HL-60 (cell line): ENCODE measurements around the gene RSAD2.

ENCODE experiments used
- POLR2AphosphoS5 ChIP-seq: IDR thresholded peaks from 2 replicates; pipeline ENCODE4 v1.6.1; 2012; ENCODE audit warnings: low read depth
- REST ChIP-seq: IDR thresholded peaks from 2 replicates; pipeline ENCODE4 v1.6.1; 2012; ENCODE audit warnings: low read depth; ENCODE audit not compliant: insufficient replicate concordance
- TF ChIP-seq, protein P1 (sequence below): IDR thresholded peaks from one replicate; pipeline ENCODE4 v1.5.1; 2011; ENCODE audit warnings: low read length, control low read depth, inconsistent platforms; ENCODE audit not compliant: insufficient read depth

- no peak for TF ChIP-seq REST
- TF ChIP-seq, protein P1, sequence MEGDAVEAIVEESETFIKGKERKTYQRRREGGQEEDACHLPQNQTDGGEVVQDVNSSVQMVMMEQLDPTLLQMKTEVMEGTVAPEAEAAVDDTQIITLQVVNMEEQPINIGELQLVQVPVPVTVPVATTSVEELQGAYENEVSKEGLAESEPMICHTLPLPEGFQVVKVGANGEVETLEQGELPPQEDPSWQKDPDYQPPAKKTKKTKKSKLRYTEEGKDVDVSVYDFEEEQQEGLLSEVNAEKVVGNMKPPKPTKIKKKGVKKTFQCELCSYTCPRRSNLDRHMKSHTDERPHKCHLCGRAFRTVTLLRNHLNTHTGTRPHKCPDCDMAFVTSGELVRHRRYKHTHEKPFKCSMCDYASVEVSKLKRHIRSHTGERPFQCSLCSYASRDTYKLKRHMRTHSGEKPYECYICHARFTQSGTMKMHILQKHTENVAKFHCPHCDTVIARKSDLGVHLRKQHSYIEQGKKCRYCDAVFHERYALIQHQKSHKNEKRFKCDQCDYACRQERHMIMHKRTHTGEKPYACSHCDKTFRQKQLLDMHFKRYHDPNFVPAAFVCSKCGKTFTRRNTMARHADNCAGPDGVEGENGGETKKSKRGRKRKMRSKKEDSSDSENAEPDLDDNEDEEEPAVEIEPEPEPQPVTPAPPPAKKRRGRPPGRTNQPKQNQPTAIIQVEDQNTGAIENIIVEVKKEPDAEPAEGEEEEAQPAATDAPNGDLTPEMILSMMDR, result no peak
- no peak for TF ChIP-seq POLR2AphosphoS5
Measured at GRCh38 chr2:6945821-6946220, 68.2 kb downstream of the RSAD2 start.
